Activated naive CD8-positive, alpha-beta T cell treated with anti-CD3 and anti-CD28 coated beads for 36 hours (primary cell): ENCODE measurements around the gene FOXA1. TPM values are rescaled to one million over a fixed set of nuclear protein-coding genes. Genes with fewer than 3 reads are reported as not detected.

Experiments
- DNase-seq: peaks from one replicate; pipeline ENCODE4 v3.0.0; 2021
- H3K27ac Mint-ChIP-seq: one replicate; pipeline ENCODE4 v1.8.0; 2022; ENCODE audit warnings: mild to moderate bottlenecking, moderate library complexity, mixed read lengths
- H3K27me3 Mint-ChIP-seq: one replicate; pipeline ENCODE4 v1.8.0; 2022; ENCODE audit warnings: mild to moderate bottlenecking, mixed read lengths
- H3K36me3 Mint-ChIP-seq: one replicate; pipeline ENCODE4 v1.8.0; 2021; ENCODE audit warnings: mild to moderate bottlenecking, mixed read lengths
- H3K4me1 Mint-ChIP-seq: one replicate; pipeline ENCODE4 v1.8.0; 2021; ENCODE audit warnings: mixed read lengths
- H3K4me3 Mint-ChIP-seq: one replicate; pipeline ENCODE4 v1.8.0; 2022; ENCODE audit warnings: mild to moderate bottlenecking, moderate library complexity, mixed read lengths
- H3K9me3 Mint-ChIP-seq: one replicate; pipeline ENCODE4 v1.8.0; 2022; ENCODE audit warnings: mixed read lengths
- total RNA-seq, 2 experiments: library from RNA; stranded (reverse); gene quantifications; one replicate each; pipeline ENCODE4 v1.2.3, GENCODE V29; 2021

Gene FOXA1
- not detected for total RNA-seq

GRCh38 chr14:37594971-37595808, at the start of gene FOXA1, which contains the start of gene TTC6:
TSS of gene FOXA1 (minus strand) at chr14:37595249. CDS start at chr14:37594972, 277 bp downstream.
TSS of gene TTC6 (plus strand) at chr14:37595629. CDS start at chr14:37622065, 26,436 bp downstream.
- no peak for DNase-seq
- peak within 1 kb of the TSS; percentile 70 for H3K4me3 Mint-ChIP-seq
- H3K4me1 Mint-ChIP-seq, result peaks cover 16% of the 10 kb centered on the region
- peaks cover 92% of the 10 kb centered on the region for H3K27me3 Mint-ChIP-seq
- H3K36me3 Mint-ChIP-seq, result peaks cover 33% of the 10 kb centered on the region
- peak within 1 kb of the TSS; percentile 65 for H3K27ac Mint-ChIP-seq
- H3K9me3 Mint-ChIP-seq, result peaks cover 17% of the 10 kb centered on the region

GRCh38 chr14:37643701-37644100, 48.7 kb upstream of the FOXA1 start:
- H3K27me3 Mint-ChIP-seq, result no peaks in the 10 kb centered on the region
- H3K9me3 Mint-ChIP-seq, result no peaks in the 10 kb centered on the region
- H3K27ac Mint-ChIP-seq, result no peak overlapping the region
- no peaks in the 10 kb centered on the region for H3K36me3 Mint-ChIP-seq
- H3K4me1 Mint-ChIP-seq, result no peaks in the 10 kb centered on the region
- no peak for DNase-seq
- H3K4me3 Mint-ChIP-seq, result no peak overlapping the region

GRCh38 chr14:37642125-37642524, 47.1 kb upstream of the FOXA1 start:
- H3K27ac Mint-ChIP-seq, result no peak overlapping the region
- H3K4me1 Mint-ChIP-seq, result no peaks in the 10 kb centered on the region
- H3K9me3 Mint-ChIP-seq, result peaks cover 1% of the 10 kb centered on the region
- H3K36me3 Mint-ChIP-seq, result no peaks in the 10 kb centered on the region
- H3K27me3 Mint-ChIP-seq, result no peaks in the 10 kb centered on the region
- no peak for DNase-seq
- no peak overlapping the region for H3K4me3 Mint-ChIP-seq

- Mint-ChIP-seq H3K27me3 (no peaks in the 10 kb centered on the region), H3K4me1 (no peaks in the 10 kb centered on the region), H3K27ac (no peak overlapping the region), H3K36me3 (no peaks in the 10 kb centered on the region), H3K9me3 (peaks cover 2% of the 10 kb centered on the region), H3K4me3 (no peak overlapping the region)
- no peak for DNase-seq
These were observed 46.1 kb upstream of the FOXA1 start for GRCh38 chr14:37641117-37641516.

GRCh38 chr14:37638599-37638998, 43.5 kb upstream of the FOXA1 start:
- Mint-ChIP-seq H3K4me3 (no peak overlapping the region), H3K27me3 (no peaks in the 10 kb centered on the region), H3K27ac (no peak overlapping the region), H3K36me3 (no peaks in the 10 kb centered on the region), H3K9me3 (peaks cover 2% of the 10 kb centered on the region), H3K4me1 (no peaks in the 10 kb centered on the region)
- DNase-seq, result no peak

- H3K4me3 Mint-ChIP-seq, result no peak overlapping the region
- no peaks in the 10 kb centered on the region for H3K27me3 Mint-ChIP-seq
- H3K9me3 Mint-ChIP-seq, result peaks cover 2% of the 10 kb centered on the region
- no peak for DNase-seq
- H3K36me3 Mint-ChIP-seq, result no peaks in the 10 kb centered on the region
- H3K4me1 Mint-ChIP-seq, result no peaks in the 10 kb centered on the region
- no peak overlapping the region for H3K27ac Mint-ChIP-seq
These were observed 42.3 kb upstream of the FOXA1 start for GRCh38 chr14:37637341-37637740.

- DNase-seq, result no peak
- no peaks in the 10 kb centered on the region for H3K36me3 Mint-ChIP-seq
- no peak overlapping the region for H3K27ac Mint-ChIP-seq
- no peak overlapping the region for H3K4me3 Mint-ChIP-seq
- H3K9me3 Mint-ChIP-seq, result peaks cover 13% of the 10 kb centered on the region
- H3K27me3 Mint-ChIP-seq, result peaks cover 27% of the 10 kb centered on the region
- H3K4me1 Mint-ChIP-seq, result no peaks in the 10 kb centered on the region
These were observed 30.8 kb upstream of the FOXA1 start for GRCh38 chr14:37625597-37626595.

- Mint-ChIP-seq H3K4me1 (no peaks in the 10 kb centered on the region), H3K4me3 (no peak overlapping the region), H3K36me3 (no peaks in the 10 kb centered on the region), H3K27me3 (peaks cover 35% of the 10 kb centered on the region), H3K9me3 (peaks cover 4% of the 10 kb centered on the region), H3K27ac (no peak overlapping the region)
- DNase-seq, result no peak
These were observed 28.9 kb upstream of the FOXA1 start for GRCh38 chr14:37623971-37624370.

GRCh38 chr14:37623426-37623951, 28.4 kb upstream of the FOXA1 start:
- Mint-ChIP-seq H3K27ac (no peak overlapping the region), H3K36me3 (no peaks in the 10 kb centered on the region), H3K4me1 (no peaks in the 10 kb centered on the region), H3K27me3 (peaks cover 35% of the 10 kb centered on the region), H3K4me3 (no peak overlapping the region), H3K9me3 (peaks cover 3% of the 10 kb centered on the region)
- no peak for DNase-seq

GRCh38 chr14:37622231-37622923, 27.3 kb upstream of the FOXA1 start:
- Mint-ChIP-seq H3K27me3 (peaks cover 35% of the 10 kb centered on the region), H3K4me1 (no peaks in the 10 kb centered on the region), H3K27ac (no peak overlapping the region), H3K9me3 (peaks cover 2% of the 10 kb centered on the region), H3K36me3 (no peaks in the 10 kb centered on the region), H3K4me3 (no peak overlapping the region)
- no peak for DNase-seq

- no peak for DNase-seq
- H3K27ac Mint-ChIP-seq, result no peak overlapping the region
- no peaks in the 10 kb centered on the region for H3K4me1 Mint-ChIP-seq
- H3K27me3 Mint-ChIP-seq, result peaks cover 35% of the 10 kb centered on the region
- peaks cover 7% of the 10 kb centered on the region for H3K9me3 Mint-ChIP-seq
- no peak overlapping the region for H3K4me3 Mint-ChIP-seq
- no peaks in the 10 kb centered on the region for H3K36me3 Mint-ChIP-seq
These were observed 25.8 kb upstream of the FOXA1 start for GRCh38 chr14:37620856-37621255.

GRCh38 chr14:37618498-37619028, 23.5 kb upstream of the FOXA1 start:
- no peak overlapping the region for H3K4me3 Mint-ChIP-seq
- peaks cover 34% of the 10 kb centered on the region for H3K27me3 Mint-ChIP-seq
- H3K9me3 Mint-ChIP-seq, result peaks cover 18% of the 10 kb centered on the region
- no peaks in the 10 kb centered on the region for H3K4me1 Mint-ChIP-seq
- no peak overlapping the region for H3K27ac Mint-ChIP-seq
- DNase-seq, result no peak
- no peaks in the 10 kb centered on the region for H3K36me3 Mint-ChIP-seq

GRCh38 chr14:37617864-37618365, 22.9 kb upstream of the FOXA1 start:
- Mint-ChIP-seq H3K27ac (no peak overlapping the region), H3K36me3 (no peaks in the 10 kb centered on the region), H3K4me1 (no peaks in the 10 kb centered on the region), H3K9me3 (peaks cover 21% of the 10 kb centered on the region), H3K4me3 (no peak overlapping the region), H3K27me3 (peaks cover 31% of the 10 kb centered on the region)
- DNase-seq, result no peak

GRCh38 chr14:37616853-37617252, 21.8 kb upstream of the FOXA1 start:
- peaks cover 24% of the 10 kb centered on the region for H3K9me3 Mint-ChIP-seq
- H3K4me3 Mint-ChIP-seq, result no peak overlapping the region
- H3K36me3 Mint-ChIP-seq, result no peaks in the 10 kb centered on the region
- H3K27me3 Mint-ChIP-seq, result peaks cover 33% of the 10 kb centered on the region
- no peak overlapping the region for H3K27ac Mint-ChIP-seq
- no peak for DNase-seq
- H3K4me1 Mint-ChIP-seq, result no peaks in the 10 kb centered on the region
